ENCODE results near the gene GON4L.
A peak's percentile ranks its signal among the peaks of the same experiment; 100 is the strongest.
"Not testable (repeated sequence)": the region's sequence is repeated elsewhere in the genome, so short reads cannot be mapped to it uniquely, and the experiment has no call there.

Gene GON4L

GRCh38 chr1:155813672-155814071 is 43.3 kb downstream of the GON4L start:
- H3K36me3 Mint-ChIP-seq: peaks cover 6% of the 10 kb centered on the region
- no peak overlapping the region for H3K4me3 Mint-ChIP-seq
- no peaks in the 10 kb centered on the region for H3K9me3 Mint-ChIP-seq (ENCODE audit: low read depth)
- no peaks in the 10 kb centered on the region for H3K27me3 Mint-ChIP-seq
- peaks cover 4% of the 10 kb centered on the region for H3K4me1 Mint-ChIP-seq (ENCODE audit: low read depth)
- peak overlapping the region; percentile 42 for H3K27ac Mint-ChIP-seq

GRCh38 chr1:155812878-155813277 is 44.1 kb downstream of the GON4L start:
- peaks cover 7% of the 10 kb centered on the region for H3K36me3 Mint-ChIP-seq
- H3K27ac Mint-ChIP-seq: no peak overlapping the region

GRCh38 chr1:155809088-155809487 is 47.9 kb downstream of the GON4L start:
- Mint-ChIP-seq H3K36me3 (peaks cover 6% of the 10 kb centered on the region), H3K27me3 (no peaks in the 10 kb centered on the region), H3K9me3 (ENCODE audit: low read depth) (no peaks in the 10 kb centered on the region), H3K4me1 (ENCODE audit: low read depth) (peaks cover 4% of the 10 kb centered on the region), H3K27ac (no peak overlapping the region), H3K4me3 (no peak overlapping the region)

More at GRCh38 chr1:155812878-155813277, 44.1 kb downstream of the GON4L start:
- no peaks in the 10 kb centered on the region for H3K9me3 Mint-ChIP-seq (ENCODE audit: low read depth)
- peaks cover 4% of the 10 kb centered on the region for H3K4me1 Mint-ChIP-seq (ENCODE audit: low read depth)
- H3K4me3 Mint-ChIP-seq: no peak overlapping the region
- no peaks in the 10 kb centered on the region for H3K27me3 Mint-ChIP-seq

GRCh38 chr1:155801149-155801548 is 55.9 kb downstream of the GON4L start:
- no peaks in the 10 kb centered on the region for H3K9me3 Mint-ChIP-seq (ENCODE audit: low read depth)
- H3K36me3 Mint-ChIP-seq: peaks cover 9% of the 10 kb centered on the region
- no peak overlapping the region for H3K4me3 Mint-ChIP-seq
- H3K27ac Mint-ChIP-seq: peak overlapping the region; percentile 85
- H3K27me3 Mint-ChIP-seq: no peaks in the 10 kb centered on the region
- peaks cover 2% of the 10 kb centered on the region for H3K4me1 Mint-ChIP-seq (ENCODE audit: low read depth)

- peaks cover 10% of the 10 kb centered on the region for H3K36me3 Mint-ChIP-seq
- not testable (repeated sequence) for H3K9me3 Mint-ChIP-seq (ENCODE audit: low read depth); H3K4me1 Mint-ChIP-seq (ENCODE audit: low read depth); H3K4me3 Mint-ChIP-seq; H3K27me3 Mint-ChIP-seq; H3K27ac Mint-ChIP-seq
These were observed 61.4 kb downstream of the GON4L start for GRCh38 chr1:155795618-155796017.

GRCh38 chr1:155794605-155795245 is 62.3 kb downstream of the GON4L start:
- Mint-ChIP-seq H3K27me3 (no peaks in the 10 kb centered on the region), H3K36me3 (peaks cover 10% of the 10 kb centered on the region), H3K27ac (no peak overlapping the region), H3K9me3 (ENCODE audit: low read depth) (no peaks in the 10 kb centered on the region), H3K4me3 (no peak overlapping the region), H3K4me1 (ENCODE audit: low read depth) (no peaks in the 10 kb centered on the region)

- Mint-ChIP-seq H3K27me3 (no peaks in the 10 kb centered on the region), H3K4me3 (no peak overlapping the region), H3K36me3 (peaks cover 6% of the 10 kb centered on the region), H3K27ac (no peak overlapping the region), H3K4me1 (ENCODE audit: low read depth) (no peaks in the 10 kb centered on the region), H3K9me3 (ENCODE audit: low read depth) (no peaks in the 10 kb centered on the region)
These were observed 63.8 kb downstream of the GON4L start for GRCh38 chr1:155793213-155793612.

GRCh38 chr1:155777582-155777981 is 79.4 kb downstream of the GON4L start:
- no peak overlapping the region for H3K4me3 Mint-ChIP-seq
- H3K9me3 Mint-ChIP-seq (ENCODE audit: low read depth): no peaks in the 10 kb centered on the region
- no peaks in the 10 kb centered on the region for H3K27me3 Mint-ChIP-seq
- H3K27ac Mint-ChIP-seq: no peak overlapping the region
- peaks cover 9% of the 10 kb centered on the region for H3K36me3 Mint-ChIP-seq
- peaks cover 3% of the 10 kb centered on the region for H3K4me1 Mint-ChIP-seq (ENCODE audit: low read depth)

- H3K9me3 Mint-ChIP-seq (ENCODE audit: low read depth): no peaks in the 10 kb centered on the region
- no peak overlapping the region for H3K4me3 Mint-ChIP-seq
- no peaks in the 10 kb centered on the region for H3K27me3 Mint-ChIP-seq
- H3K36me3 Mint-ChIP-seq: peaks cover 9% of the 10 kb centered on the region
- H3K4me1 Mint-ChIP-seq (ENCODE audit: low read depth): peaks cover 3% of the 10 kb centered on the region
- peak overlapping the region; percentile 41 for H3K27ac Mint-ChIP-seq
These were observed 80.6 kb downstream of the GON4L start for GRCh38 chr1:155776414-155776813.

GRCh38 chr1:155773221-155773620 is 83.8 kb downstream of the GON4L start:
- Mint-ChIP-seq H3K9me3 (ENCODE audit: low read depth) (no peaks in the 10 kb centered on the region), H3K4me1 (ENCODE audit: low read depth) (peaks cover 3% of the 10 kb centered on the region), H3K27me3 (no peaks in the 10 kb centered on the region), H3K4me3 (no peak overlapping the region), H3K36me3 (peaks cover 15% of the 10 kb centered on the region), H3K27ac (no peak overlapping the region)

GRCh38 chr1:155769257-155769656 is 87.8 kb downstream of the GON4L start:
- no peaks in the 10 kb centered on the region for H3K9me3 Mint-ChIP-seq (ENCODE audit: low read depth)
- no peaks in the 10 kb centered on the region for H3K27me3 Mint-ChIP-seq
- H3K36me3 Mint-ChIP-seq: peaks cover 11% of the 10 kb centered on the region
- no peak overlapping the region for H3K4me3 Mint-ChIP-seq
- H3K4me1 Mint-ChIP-seq (ENCODE audit: low read depth): peaks cover 3% of the 10 kb centered on the region
- H3K27ac Mint-ChIP-seq: no peak overlapping the region

GRCh38 chr1:155767399-155767989 is 89.5 kb downstream of the GON4L start:
- not testable (repeated sequence) for H3K4me1 Mint-ChIP-seq (ENCODE audit: low read depth)
- peaks cover 11% of the 10 kb centered on the region for H3K36me3 Mint-ChIP-seq

GRCh38 chr1:155763989-155764388 is 93.0 kb downstream of the GON4L start:
- H3K36me3 Mint-ChIP-seq: peaks cover 13% of the 10 kb centered on the region
- not testable (repeated sequence) for H3K27ac Mint-ChIP-seq; H3K4me1 Mint-ChIP-seq (ENCODE audit: low read depth); H3K4me3 Mint-ChIP-seq; H3K27me3 Mint-ChIP-seq; H3K9me3 Mint-ChIP-seq (ENCODE audit: low read depth)

More at GRCh38 chr1:155767399-155767989, 89.5 kb downstream of the GON4L start:
- not testable (repeated sequence) for H3K27ac Mint-ChIP-seq; H3K27me3 Mint-ChIP-seq; H3K9me3 Mint-ChIP-seq (ENCODE audit: low read depth); H3K4me3 Mint-ChIP-seq

- H3K36me3 Mint-ChIP-seq: peaks cover 11% of the 10 kb centered on the region
- not testable (repeated sequence) for H3K27ac Mint-ChIP-seq; H3K4me1 Mint-ChIP-seq (ENCODE audit: low read depth); H3K27me3 Mint-ChIP-seq; H3K4me3 Mint-ChIP-seq; H3K9me3 Mint-ChIP-seq (ENCODE audit: low read depth)
These were observed 93.8 kb downstream of the GON4L start for GRCh38 chr1:155763090-155763815.

- Mint-ChIP-seq H3K27ac (no peak overlapping the region), H3K27me3 (no peaks in the 10 kb centered on the region), H3K4me3 (no peak overlapping the region), H3K36me3 (peaks cover 11% of the 10 kb centered on the region), H3K4me1 (ENCODE audit: low read depth) (no peaks in the 10 kb centered on the region), H3K9me3 (ENCODE audit: low read depth) (no peaks in the 10 kb centered on the region)
These were observed 95.1 kb downstream of the GON4L start for GRCh38 chr1:155761736-155762405.
